HG03575 (cell line): ENCODE measurements around the gene LPP.

Source experiments
- ATAC-seq: cut with Tn5 transposase; IDR thresholded peaks from one replicate; pipeline ENCODE4 v1.9.1; 2021; ENCODE audit not compliant: unreplicated experiment, insufficient number of reproducible peaks, low FRiP score; ENCODE audit errors: extremely low read depth

LPP gene

GRCh38 chr3:188819939-188820338 lies 666.0 kb downstream of the LPP start:
- no peak for ATAC-seq

GRCh38 chr3:188822004-188822403 lies 668.0 kb downstream of the LPP start:
- ATAC-seq = no peak

- ATAC-seq = no peak
These were observed 668.5 kb downstream of the LPP start for GRCh38 chr3:188822411-188822810.

GRCh38 chr3:188824566-188824965 lies 670.6 kb downstream of the LPP start:
- ATAC-seq = no peak

GRCh38 chr3:188825901-188826300 lies 671.9 kb downstream of the LPP start:
- no peak for ATAC-seq

- ATAC-seq = no peak
These were observed 672.6 kb downstream of the LPP start for GRCh38 chr3:188826574-188826973.

GRCh38 chr3:188827103-188827502 lies 673.1 kb downstream of the LPP start:
- no peak for ATAC-seq

GRCh38 chr3:188827576-188827975 lies 673.6 kb downstream of the LPP start:
- no peak for ATAC-seq

GRCh38 chr3:188829130-188829529 lies 675.2 kb downstream of the LPP start:
- no peak for ATAC-seq

GRCh38 chr3:188829576-188829975 lies 675.6 kb downstream of the LPP start:
- ATAC-seq = no peak

- no peak for ATAC-seq
These were observed 676.9 kb downstream of the LPP start for GRCh38 chr3:188830893-188831292.

GRCh38 chr3:188832146-188832545 lies 678.2 kb downstream of the LPP start:
- no peak for ATAC-seq

GRCh38 chr3:188832961-188833721 lies 679.2 kb downstream of the LPP start:
- ATAC-seq = no peak

GRCh38 chr3:188834349-188834748 lies 680.4 kb downstream of the LPP start:
- ATAC-seq = no peak

- no peak for ATAC-seq
These were observed 685.3 kb downstream of the LPP start for GRCh38 chr3:188839187-188839695.

- ATAC-seq = no peak
These were observed 686.3 kb downstream of the LPP start for GRCh38 chr3:188840290-188840689.

- ATAC-seq = no peak
These were observed 687.9 kb downstream of the LPP start for GRCh38 chr3:188841906-188842305.

GRCh38 chr3:188842639-188843038 lies 688.7 kb downstream of the LPP start:
- no peak for ATAC-seq

- no peak for ATAC-seq
These were observed 690.1 kb downstream of the LPP start for GRCh38 chr3:188844096-188844495.

- ATAC-seq = no peak
These were observed 691.6 kb downstream of the LPP start for GRCh38 chr3:188845514-188845913.

GRCh38 chr3:188848947-188849346 lies 695.0 kb downstream of the LPP start:
- no peak for ATAC-seq
